GM19193 (cell line): ENCODE data around the gene ADGRG1.

Experiments used
- POLR2A ChIP-seq: IDR thresholded peaks from 4 replicates; pipeline ENCODE4 v1.6.1; 2011; ENCODE audit not compliant: insufficient read depth, insufficient read length; ENCODE audit errors: extremely low read depth

The ADGRG1 gene

GRCh38 chr16:57612494-57612893, 15.9 kb upstream of the ADGRG1 start:
- no peak for TF ChIP-seq POLR2A

- no peak for TF ChIP-seq POLR2A
Measured at GRCh38 chr16:57613514-57613913, 14.9 kb upstream of the ADGRG1 start.

- no peak for TF ChIP-seq POLR2A
Measured at GRCh38 chr16:57614536-57614935, 13.9 kb upstream of the ADGRG1 start.

GRCh38 chr16:57614944-57615343, 13.5 kb upstream of the ADGRG1 start:
- TF ChIP-seq POLR2A: no peak

GRCh38 chr16:57615813-57616212, 12.6 kb upstream of the ADGRG1 start:
- TF ChIP-seq POLR2A: no peak

- no peak for TF ChIP-seq POLR2A
Measured at GRCh38 chr16:57616241-57616640, 12.2 kb upstream of the ADGRG1 start.

- no peak for TF ChIP-seq POLR2A
Measured at GRCh38 chr16:57616876-57617275, 11.6 kb upstream of the ADGRG1 start.

- TF ChIP-seq POLR2A: no peak
Measured at GRCh38 chr16:57617604-57618111, 10.8 kb upstream of the ADGRG1 start.

GRCh38 chr16:57618296-57619132, 9.9 kb upstream of the ADGRG1 start:
- TF ChIP-seq POLR2A: no peak

GRCh38 chr16:57619133-57619605, 9.3 kb upstream of the ADGRG1 start:
- TF ChIP-seq POLR2A: no peak

GRCh38 chr16:57619606-57620334, 8.7 kb upstream of the ADGRG1 start:
- no peak for TF ChIP-seq POLR2A

- TF ChIP-seq POLR2A: no peak
Measured at GRCh38 chr16:57620335-57621231, 7.8 kb upstream of the ADGRG1 start.

- TF ChIP-seq POLR2A: no peak
Measured at GRCh38 chr16:57621521-57622271, 6.7 kb upstream of the ADGRG1 start.
